ENCODE results near the gene CDH5.
"Not testable (repeated sequence)": the region's sequence is repeated elsewhere in the genome, so short reads cannot be mapped to it uniquely, and the experiment has no call there.

The CDH5 gene

GRCh38 chr16:66366433-66367299 lies at the start of gene CDH5:
TSS of gene CDH5 (plus strand) at chr16:66366691. CDS start at chr16:66379338, 12,647 bp downstream.
- no peak for FAIRE-seq
- no peak for DNase-seq (ENCODE audit: insufficient read length, low spot score)

- DNase-seq (ENCODE audit: insufficient read length, low spot score), result no peak
- no peak for FAIRE-seq
These were observed 48.0 kb upstream of the CDH5 start for GRCh38 chr16:66318505-66318904.

GRCh38 chr16:66320774-66321173 lies 45.7 kb upstream of the CDH5 start:
- DNase-seq (ENCODE audit: insufficient read length, low spot score) (no peak), FAIRE-seq (no peak)

- FAIRE-seq, result peak; percentile 20
- no peak for DNase-seq (ENCODE audit: insufficient read length, low spot score)
These were observed 44.3 kb upstream of the CDH5 start for GRCh38 chr16:66322174-66322573.

GRCh38 chr16:66324815-66325515 lies 41.5 kb upstream of the CDH5 start:
- FAIRE-seq (peak; percentile 89), DNase-seq (ENCODE audit: insufficient read length, low spot score) (peak; percentile 29)

- DNase-seq (ENCODE audit: insufficient read length, low spot score) (no peak), FAIRE-seq (no peak)
These were observed 40.6 kb upstream of the CDH5 start for GRCh38 chr16:66325717-66326376.

GRCh38 chr16:66326991-66327513 lies 39.4 kb upstream of the CDH5 start:
- no peak for DNase-seq (ENCODE audit: insufficient read length, low spot score)

GRCh38 chr16:66328282-66328681 lies 38.2 kb upstream of the CDH5 start:
- FAIRE-seq (peak; percentile 16), DNase-seq (ENCODE audit: insufficient read length, low spot score) (no peak)

More at GRCh38 chr16:66326991-66327513, 39.4 kb upstream of the CDH5 start:
- FAIRE-seq, result no peak

- not testable (repeated sequence) for FAIRE-seq; DNase-seq (ENCODE audit: insufficient read length, low spot score)
These were observed 35.0 kb upstream of the CDH5 start for GRCh38 chr16:66331464-66331863.

GRCh38 chr16:66332634-66333610 lies 33.6 kb upstream of the CDH5 start:
- DNase-seq (ENCODE audit: insufficient read length, low spot score), result no peak
- FAIRE-seq, result peak; percentile 49

GRCh38 chr16:66334853-66335574 lies 31.5 kb upstream of the CDH5 start:
- DNase-seq (ENCODE audit: insufficient read length, low spot score), result no peak
- FAIRE-seq, result no peak

- DNase-seq (ENCODE audit: insufficient read length, low spot score) (peak; percentile 56), FAIRE-seq (no peak)
These were observed 30.7 kb upstream of the CDH5 start for GRCh38 chr16:66335704-66336329.

- FAIRE-seq, result no peak
- no peak for DNase-seq (ENCODE audit: insufficient read length, low spot score)
These were observed 28.9 kb upstream of the CDH5 start for GRCh38 chr16:66337463-66338188.

- DNase-seq (ENCODE audit: insufficient read length, low spot score) (peak; percentile 71), FAIRE-seq (peak; percentile 86)
These were observed 24.1 kb upstream of the CDH5 start for GRCh38 chr16:66342294-66342900.

- peak; percentile 76 for FAIRE-seq
- peak; percentile 41 for DNase-seq (ENCODE audit: insufficient read length, low spot score)
These were observed 21.9 kb upstream of the CDH5 start for GRCh38 chr16:66344533-66345145.

- DNase-seq (ENCODE audit: insufficient read length, low spot score), result no peak
- FAIRE-seq, result no peak
These were observed 20.3 kb upstream of the CDH5 start for GRCh38 chr16:66346221-66346620.

- FAIRE-seq (peak; percentile 93), DNase-seq (ENCODE audit: insufficient read length, low spot score) (no peak)
These were observed 14.2 kb upstream of the CDH5 start for GRCh38 chr16:66352304-66352703.

All from HTR-8/SVneo (cell line).